Right lobe of liver (tissue), 6 donors: ENCODE data around the gene ITGA3. TPM values are rescaled to one million over a fixed set of nuclear protein-coding genes. Genes with fewer than 3 reads are reported as not detected.

Experiments used
- ATAC-seq, 4 donors: fragments of 200-7000 bp; cut with Tn5 transposase; one replicate each; pipeline ENCODE4 v1.9.1; 2020; ENCODE audit warnings: mild to moderate bottlenecking in 4 of 4, moderate library complexity in 4 of 4
- DNase-seq, 3 donors: peaks; one replicate each; pipeline ENCODE4 v3.0.0-alpha.2; 2020
- H3K27ac ChIP-seq, 3 donors: fragments of 200-600 bp; one replicate each; pipeline ENCODE4 v1.8.0; 2022
- H3K27me3 ChIP-seq, 2 donors: fragments of 200-600 bp; one replicate each; pipeline ENCODE4 v1.8.0; 2022
- H3K36me3 ChIP-seq, 4 donors: fragments of 200-600 bp; sonication (generic) in 1 of 4; one replicate each; pipeline versions ENCODE4 v1.5.1 to v1.8.0; 2017 to 2022; ENCODE audit warnings: control low read depth in 1 of 4
- H3K4me1 ChIP-seq, 4 donors: fragments of 200-600 bp; sonication (generic) in 1 of 4; one replicate each; pipeline versions ENCODE4 v1.5.1 to v1.8.0; 2017 to 2022; ENCODE audit warnings: control low read depth in 1 of 4
- H3K4me3 ChIP-seq, 3 donors: fragments of 200-600 bp; one replicate each; pipeline ENCODE4 v1.8.0; 2022
- H3K9me3 ChIP-seq, 4 donors: fragments of 200-600 bp; sonication (generic) in 1 of 4; one replicate each; pipeline versions ENCODE4 v1.5.1 to v1.8.0; 2017 to 2022; ENCODE audit warnings: control low read depth in 1 of 4
- CTCF ChIP-seq, 4 donors: fragments of 200-600 bp in 3 of 4; fragments of 450-650 bp in 1 of 4; IDR thresholded peaks; one replicate each; pipeline versions ENCODE4 v1.5.1 to v1.8.0; 2016 to 2022; ENCODE audit warnings: antibody characterized with exemption in 4 of 4, mild to moderate bottlenecking in 2 of 4
- POLR2A ChIP-seq: fragments of 450-650 bp; IDR thresholded peaks from one replicate; pipeline ENCODE4 v1.6.1; 2017; ENCODE audit warnings: antibody characterized with exemption, mild to moderate bottlenecking
- WGBS: methylation state at CpG from one replicate; pipeline ENCODE4 v1.1.6; 2018; ENCODE audit warnings: low coverage, low lambda C conversion rate; ENCODE audit not compliant: insufficient coverage; ENCODE audit errors: missing lambda C conversion rate; 5-methylcytosine and 5-hydroxymethylcytosine counted together
- intact Hi-C, 2 donors: fragments of 100-400 bp; cut with DNase I; formaldehyde crosslinking; loops; one replicate each; pipeline versions ENCODE4 v1.11.2 to v1.14.1; 2022
- total RNA-seq, 6 experiments: library from RNA; depleted of rRNA in 2 of 6; stranded (reverse); fragments of >200 nt in 2 of 6; fragmentation: NEBNext Ultra II Directional in 3 of 6; extraction: Animal tissue kit (Norgen Biotek cat#: 25700) in 3 of 6; gene quantifications; one replicate each; pipeline versions ENCODE4 v1.1.0 to v1.2.4, GENCODE V29; 2016 to 2023
- donor health status: DM: no; HTN: yes; CAD: no.
- donor health status: DM: no; HTN: no; CAD: no.
- donor health status: DM: no; HTN: no; CAD: no.
- donor health status: DM: no; HTN: yes; CAD: no.
- donor health status: DM: no; HTN: yes; CAD: no.

ITGA3 gene
- total RNA-seq, 6 experiments from 2014 or later = 1.4 to 3.7 (median 2.4) TPM

GRCh38 chr17:50093807-50094206 lies 37.9 kb downstream of the ITGA3 start:
- WGBS = 32% methylated on average over 3 of the region's 3 CpGs
- intact Hi-C loops = loop anchor here in 1 of 2 donors (5.0 kb wide), 1 partner anchor 67 kb away; no protein-coding TSS in a partner anchor
- H3K27me3 ChIP-seq = no peaks in the 10 kb centered on the region
- TF ChIP-seq CTCF (IDR thresholded peaks at IDR 0.05) (no peak), POLR2A (no peak)
- no peak overlapping the region for H3K4me3 ChIP-seq
- peaks cover 0 to 9% (median 4%) of the 10 kb centered on the region in 4 donors for H3K36me3 ChIP-seq
- no peak overlapping the region for H3K27ac ChIP-seq
- DNase-seq = no peak
- H3K4me1 ChIP-seq = peaks cover 0 to 30% (median 4%) of the 10 kb centered on the region in 4 donors
- no peaks in the 10 kb centered on the region for H3K9me3 ChIP-seq
- no peak for ATAC-seq

GRCh38 chr17:50094243-50094752 lies 38.4 kb downstream of the ITGA3 start:
- WGBS = 0% methylated on average over 20 of the region's 21 CpGs
- ATAC-seq = peak; percentile 69 to 74 (median 71)
- Histone ChIP-seq H3K4me1 (peaks cover 0 to 34% (median 4%) of the 10 kb centered on the region in 4 donors), H3K9me3 (no peaks in the 10 kb centered on the region), H3K27me3 (no peaks in the 10 kb centered on the region), H3K36me3 (peaks cover 0 to 11% (median 4%) of the 10 kb centered on the region in 4 donors), H3K4me3 (peak overlapping the region; percentile 83 to 90 (median 84)), H3K27ac (peak overlapping the region; percentile 15 to 52 (median 43))
- DNase-seq = peak; percentile 90 to 91 (median 90)
- intact Hi-C loops = loop anchor here in 1 of 2 donors (5.0 kb wide), 1 partner anchor 67 kb away; no protein-coding TSS in a partner anchor
- TF ChIP-seq CTCF (IDR thresholded peaks at IDR 0.05) (peak; percentile 90 to 98 (median 92)), POLR2A (no peak)

GRCh38 chr17:50094753-50095619 lies 39.1 kb downstream of the ITGA3 start, which contains the start of gene PDK2:
Gene PDK2 (plus strand): TSS chr17:50095351. CDS start chr17:50095436, 85 bp downstream.
- TF ChIP-seq CTCF (IDR thresholded peaks at IDR 0.05) = peak in 1 of 4 donors; percentile 4
- TF ChIP-seq POLR2A = peak; percentile 60
- peaks cover 0 to 34% (median 4%) of the 10 kb centered on the region in 4 donors for H3K4me1 ChIP-seq
- no peaks in the 10 kb centered on the region for H3K9me3 ChIP-seq
- H3K4me3 ChIP-seq = peak within 1 kb of the TSS; percentile 83 to 90 (median 84)
- ATAC-seq (peak; percentile 93 to 95 (median 94)), DNase-seq (peak; percentile 96 to 98 (median 98))
- no peaks in the 10 kb centered on the region for H3K27me3 ChIP-seq
- peak within 1 kb of the TSS; percentile 71 to 89 (median 87) for H3K27ac ChIP-seq
- intact Hi-C loops = loop anchor here in 1 of 2 donors (5.0 kb wide), 1 partner anchor 68 kb away; no protein-coding TSS in a partner anchor
- WGBS = under 1% methylated on average over 52 of the region's 68 CpGs
- H3K36me3 ChIP-seq = peaks cover 0 to 11% (median 4%) of the 10 kb centered on the region in 4 donors

- H3K4me3 ChIP-seq = peak overlapping the region; percentile 83 to 90 (median 84)
- DNase-seq = no peak
These were observed 39.7 kb downstream of the ITGA3 start for GRCh38 chr17:50095626-50096037.

More at GRCh38 chr17:50095626-50096037, 39.7 kb downstream of the ITGA3 start:
- Histone ChIP-seq H3K27ac (peak overlapping the region; percentile 71 to 89 (median 87)), H3K36me3 (peaks cover 0 to 11% (median 4%) of the 10 kb centered on the region in 4 donors), H3K9me3 (no peaks in the 10 kb centered on the region), H3K4me1 (peaks cover 0 to 40% (median 7%) of the 10 kb centered on the region in 4 donors), H3K27me3 (no peaks in the 10 kb centered on the region)
- TF ChIP-seq CTCF (IDR thresholded peaks at IDR 0.05) (no peak), POLR2A (no peak)
- WGBS = under 1% methylated on average over 11 of the region's 12 CpGs
- intact Hi-C loops = no loop called here
- ATAC-seq = no peak
